HepG2 (cell line): ENCODE data around the gene FRMD8. TPM values are rescaled to one million over a fixed set of nuclear protein-coding genes. Genes with fewer than 3 reads are reported as not detected.
A peak's percentile ranks its signal among the peaks of the same experiment; 100 is the strongest.

Source experiments
- FOXK1 ChIP-seq: sonication (generic); formaldehyde crosslinking; IDR thresholded peaks from 2 replicates; pipeline ENCODE4 v1.4.0; 2020; ENCODE audit warnings: low read depth, missing genetic modification reagents, borderline replicate concordance
- KDM3A ChIP-seq: IDR thresholded peaks from 2 replicates; pipeline ENCODE4 v1.6.1; 2018; ENCODE audit warnings: low read depth, missing compliant biosample characterization
- KMT2A ChIP-seq: sonication (generic); formaldehyde crosslinking; IDR thresholded peaks from 2 replicates; pipeline ENCODE4 v1.4.0; 2020; ENCODE audit warnings: missing genetic modification reagents
- SKI ChIP-seq: fragments of 450-650 bp; IDR thresholded peaks from one replicate; pipeline ENCODE4 v1.6.1; 2018; ENCODE audit warnings: mild to moderate bottlenecking; ENCODE audit not compliant: partially characterized antibody
- SNRNP70 ChIP-seq: fragments of 200-400 bp; formaldehyde crosslinking; IDR thresholded peaks from 2 replicates; pipeline ENCODE4 v1.6.1; 2017; ENCODE audit warnings: mild to moderate bottlenecking, low read depth, low read length, moderate library complexity
- ZNF546 ChIP-seq: sonication (generic); formaldehyde crosslinking; conservative IDR thresholded peaks from 2 replicates; pipeline ENCODE4 v1.8.1; 2023; ENCODE audit warnings: mild to moderate bottlenecking, missing genetic modification reagents
- ZNF615 ChIP-seq: sonication (generic); formaldehyde crosslinking; IDR thresholded peaks from 2 replicates; pipeline ENCODE4 v1.5.0; 2020; ENCODE audit warnings: mild to moderate bottlenecking, missing genetic modification reagents, borderline replicate concordance
- polyA plus RNA-seq, 8 experiments: library from polyadenylated mRNA; depleted of rRNA in 3 of 8; stranded (reverse) in 7 of 8; unstranded in 1 of 8; fragments of >200 nt; fragmentation: Illumina TruSeq in 4 of 8; extraction: Trizol in 4 of 8; gene quantifications; 2 replicates each; pipeline versions ENCODE4 v1.2.1 to v1.2.3, GENCODE V29; 2011 to 2016; ENCODE audit warnings: low read depth in 4 of 8, missing spikeins in 1 of 8, mixed read lengths in 1 of 8; ENCODE audit not compliant: insufficient read depth in 1 of 8
- total RNA-seq, 5 experiments: library from RNA; depleted of rRNA; stranded (reverse); fragments of >200 nt; fragmentation: Illumina TruSeq; extraction: Trizol; gene quantifications; 2 replicates each; pipeline ENCODE4 v1.2.3, GENCODE V29; 2016; ENCODE audit warnings: low read depth in 1 of 5
- TF ChIP-seq, protein P1 (sequence below): sonication (generic); formaldehyde crosslinking; IDR thresholded peaks from 2 replicates; pipeline ENCODE4 v1.8.0; 2022; ENCODE audit warnings: mild to moderate bottlenecking, missing genetic modification reagents, borderline replicate concordance
- TF ChIP-seq, protein P2 (sequence below): sonication (generic); formaldehyde crosslinking; IDR thresholded peaks from 2 replicates; pipeline ENCODE4 v1.4.0; 2020; ENCODE audit warnings: missing genetic modification reagents
- TF ChIP-seq, protein P3 (sequence below): sonication (generic); formaldehyde crosslinking; IDR thresholded peaks from 2 replicates; pipeline ENCODE4 v1.5.0; 2020; ENCODE audit warnings: missing genetic modification reagents
- TF ChIP-seq, protein P4 (sequence below): sonication (generic); formaldehyde crosslinking; IDR thresholded peaks from 2 replicates; pipeline ENCODE4 v1.5.0; 2020; ENCODE audit warnings: missing genetic modification reagents
- TF ChIP-seq, protein P5 (sequence below): sonication (generic); formaldehyde crosslinking; IDR thresholded peaks from 2 replicates; pipeline ENCODE4 v1.8.1; 2023; ENCODE audit warnings: missing genetic modification reagents, mild to moderate bottlenecking, borderline replicate concordance
- TF ChIP-seq, protein P6 (sequence below): sonication (generic); formaldehyde crosslinking; IDR thresholded peaks from 2 replicates; pipeline ENCODE4; 2020; ENCODE audit warnings: missing genetic modification reagents, mild to moderate bottlenecking, borderline replicate concordance

FRMD8 gene
- total and polyA plus RNA-seq, 2 of the 13 experiments (the other 11 are each of a cell fraction or from before 2014, with no cell fraction given), result 5.8 to 20.6 TPM

DNA sequence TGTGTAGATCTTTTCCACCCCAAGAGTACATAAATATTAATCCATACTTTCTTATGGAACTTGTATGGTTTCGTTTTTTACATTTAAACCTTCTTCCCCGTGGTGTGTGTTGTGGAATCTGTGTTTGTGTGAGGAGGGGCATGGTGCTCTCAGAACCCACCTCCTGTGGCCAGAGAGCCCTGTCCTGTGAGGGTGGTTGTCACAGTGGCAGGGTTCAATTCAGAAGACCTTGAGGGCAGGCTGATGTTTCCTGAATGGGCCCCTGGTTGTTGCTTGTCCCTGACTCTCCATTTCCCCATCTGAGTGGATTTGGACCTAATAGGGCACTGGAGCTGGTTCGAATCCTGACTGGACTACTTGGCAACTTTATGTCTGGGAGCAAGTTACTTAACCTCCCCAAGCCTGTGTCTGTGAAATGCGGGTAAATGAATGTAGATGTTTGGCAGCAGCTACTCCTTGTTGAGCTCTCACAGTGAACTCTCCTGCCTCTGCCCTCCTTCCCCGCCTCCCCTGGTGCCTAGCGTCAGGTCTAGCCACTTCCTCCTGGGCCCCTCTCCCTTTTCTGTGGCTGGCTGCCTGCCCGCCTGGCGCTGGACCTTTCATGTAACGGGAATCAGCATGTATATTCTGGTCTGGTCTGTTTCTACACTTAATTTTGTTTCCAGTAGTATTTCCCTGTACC is 43.4 kb downstream of the FRMD8 start (continued):
- TF ChIP-seq, protein P1, sequence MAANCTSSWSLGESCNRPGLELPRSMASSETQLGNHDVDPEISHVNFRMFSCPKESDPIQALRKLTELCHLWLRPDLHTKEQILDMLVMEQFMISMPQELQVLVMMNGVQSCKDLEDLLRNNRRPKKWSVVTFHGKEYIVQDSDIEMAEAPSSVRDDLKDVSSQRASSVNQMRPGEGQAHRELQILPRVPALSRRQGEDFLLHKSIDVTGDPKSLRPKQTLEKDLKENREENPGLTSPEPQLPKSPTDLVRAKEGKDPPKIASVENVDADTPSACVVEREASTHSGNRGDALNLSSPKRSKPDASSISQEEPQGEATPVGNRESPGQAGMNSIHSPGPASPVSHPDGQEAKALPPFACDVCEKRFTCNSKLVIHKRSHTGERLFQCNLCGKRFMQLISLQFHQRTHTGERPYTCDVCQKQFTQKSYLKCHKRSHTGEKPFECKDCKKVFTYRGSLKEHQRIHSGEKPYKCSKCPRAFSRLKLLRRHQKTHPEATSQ (CRISPR knock-in tag), result no peak
- TF ChIP-seq, protein P2, sequence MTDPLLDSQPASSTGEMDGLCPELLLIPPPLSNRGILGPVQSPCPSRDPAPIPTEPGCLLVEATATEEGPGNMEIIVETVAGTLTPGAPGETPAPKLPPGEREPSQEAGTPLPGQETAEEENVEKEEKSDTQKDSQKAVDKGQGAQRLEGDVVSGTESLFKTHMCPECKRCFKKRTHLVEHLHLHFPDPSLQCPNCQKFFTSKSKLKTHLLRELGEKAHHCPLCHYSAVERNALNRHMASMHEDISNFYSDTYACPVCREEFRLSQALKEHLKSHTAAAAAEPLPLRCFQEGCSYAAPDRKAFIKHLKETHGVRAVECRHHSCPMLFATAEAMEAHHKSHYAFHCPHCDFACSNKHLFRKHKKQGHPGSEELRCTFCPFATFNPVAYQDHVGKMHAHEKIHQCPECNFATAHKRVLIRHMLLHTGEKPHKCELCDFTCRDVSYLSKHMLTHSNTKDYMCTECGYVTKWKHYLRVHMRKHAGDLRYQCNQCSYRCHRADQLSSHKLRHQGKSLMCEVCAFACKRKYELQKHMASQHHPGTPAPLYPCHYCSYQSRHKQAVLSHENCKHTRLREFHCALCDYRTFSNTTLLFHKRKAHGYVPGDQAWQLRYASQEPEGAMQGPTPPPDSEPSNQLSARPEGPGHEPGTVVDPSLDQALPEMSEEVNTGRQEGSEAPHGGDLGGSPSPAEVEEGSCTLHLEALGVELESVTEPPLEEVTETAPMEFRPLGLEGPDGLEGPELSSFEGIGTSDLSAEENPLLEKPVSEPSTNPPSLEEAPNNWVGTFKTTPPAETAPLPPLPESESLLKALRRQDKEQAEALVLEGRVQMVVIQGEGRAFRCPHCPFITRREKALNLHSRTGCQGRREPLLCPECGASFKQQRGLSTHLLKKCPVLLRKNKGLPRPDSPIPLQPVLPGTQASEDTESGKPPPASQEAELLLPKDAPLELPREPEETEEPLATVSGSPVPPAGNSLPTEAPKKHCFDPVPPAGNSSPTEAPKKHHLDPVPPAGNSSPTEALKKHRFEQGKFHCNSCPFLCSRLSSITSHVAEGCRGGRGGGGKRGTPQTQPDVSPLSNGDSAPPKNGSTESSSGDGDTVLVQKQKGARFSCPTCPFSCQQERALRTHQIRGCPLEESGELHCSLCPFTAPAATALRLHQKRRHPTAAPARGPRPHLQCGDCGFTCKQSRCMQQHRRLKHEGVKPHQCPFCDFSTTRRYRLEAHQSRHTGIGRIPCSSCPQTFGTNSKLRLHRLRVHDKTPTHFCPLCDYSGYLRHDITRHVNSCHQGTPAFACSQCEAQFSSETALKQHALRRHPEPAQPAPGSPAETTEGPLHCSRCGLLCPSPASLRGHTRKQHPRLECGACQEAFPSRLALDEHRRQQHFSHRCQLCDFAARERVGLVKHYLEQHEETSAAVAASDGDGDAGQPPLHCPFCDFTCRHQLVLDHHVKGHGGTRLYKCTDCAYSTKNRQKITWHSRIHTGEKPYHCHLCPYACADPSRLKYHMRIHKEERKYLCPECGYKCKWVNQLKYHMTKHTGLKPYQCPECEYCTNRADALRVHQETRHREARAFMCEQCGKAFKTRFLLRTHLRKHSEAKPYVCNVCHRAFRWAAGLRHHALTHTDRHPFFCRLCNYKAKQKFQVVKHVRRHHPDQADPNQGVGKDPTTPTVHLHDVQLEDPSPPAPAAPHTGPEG, result no peak
- TF ChIP-seq ZNF615 (CRISPR knock-in tag) (no peak), SNRNP70 (no peak), SKI (no peak), FOXK1 (no peak), KMT2A (0 out of 2 replicates have a peak, but pooled peaks have one; percentile 32), KDM3A (CRISPR knock-in tag) (no peak), ZNF546 (CRISPR knock-in tag) (no peak)
- TF ChIP-seq, protein P3, sequence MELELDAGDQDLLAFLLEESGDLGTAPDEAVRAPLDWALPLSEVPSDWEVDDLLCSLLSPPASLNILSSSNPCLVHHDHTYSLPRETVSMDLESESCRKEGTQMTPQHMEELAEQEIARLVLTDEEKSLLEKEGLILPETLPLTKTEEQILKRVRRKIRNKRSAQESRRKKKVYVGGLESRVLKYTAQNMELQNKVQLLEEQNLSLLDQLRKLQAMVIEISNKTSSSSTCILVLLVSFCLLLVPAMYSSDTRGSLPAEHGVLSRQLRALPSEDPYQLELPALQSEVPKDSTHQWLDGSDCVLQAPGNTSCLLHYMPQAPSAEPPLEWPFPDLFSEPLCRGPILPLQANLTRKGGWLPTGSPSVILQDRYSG (CRISPR knock-in tag), result no peak
- TF ChIP-seq, protein P4, sequence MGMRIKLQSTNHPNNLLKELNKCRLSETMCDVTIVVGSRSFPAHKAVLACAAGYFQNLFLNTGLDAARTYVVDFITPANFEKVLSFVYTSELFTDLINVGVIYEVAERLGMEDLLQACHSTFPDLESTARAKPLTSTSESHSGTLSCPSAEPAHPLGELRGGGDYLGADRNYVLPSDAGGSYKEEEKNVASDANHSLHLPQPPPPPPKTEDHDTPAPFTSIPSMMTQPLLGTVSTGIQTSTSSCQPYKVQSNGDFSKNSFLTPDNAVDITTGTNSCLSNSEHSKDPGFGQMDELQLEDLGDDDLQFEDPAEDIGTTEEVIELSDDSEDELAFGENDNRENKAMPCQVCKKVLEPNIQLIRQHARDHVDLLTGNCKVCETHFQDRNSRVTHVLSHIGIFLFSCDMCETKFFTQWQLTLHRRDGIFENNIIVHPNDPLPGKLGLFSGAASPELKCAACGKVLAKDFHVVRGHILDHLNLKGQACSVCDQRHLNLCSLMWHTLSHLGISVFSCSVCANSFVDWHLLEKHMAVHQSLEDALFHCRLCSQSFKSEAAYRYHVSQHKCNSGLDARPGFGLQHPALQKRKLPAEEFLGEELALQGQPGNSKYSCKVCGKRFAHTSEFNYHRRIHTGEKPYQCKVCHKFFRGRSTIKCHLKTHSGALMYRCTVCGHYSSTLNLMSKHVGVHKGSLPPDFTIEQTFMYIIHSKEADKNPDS (CRISPR knock-in tag), result no peak
- TF ChIP-seq, protein P5, sequence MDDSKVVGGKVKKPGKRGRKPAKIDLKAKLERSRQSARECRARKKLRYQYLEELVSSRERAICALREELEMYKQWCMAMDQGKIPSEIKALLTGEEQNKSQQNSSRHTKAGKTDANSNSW, result no peak
- TF ChIP-seq, protein P6, sequence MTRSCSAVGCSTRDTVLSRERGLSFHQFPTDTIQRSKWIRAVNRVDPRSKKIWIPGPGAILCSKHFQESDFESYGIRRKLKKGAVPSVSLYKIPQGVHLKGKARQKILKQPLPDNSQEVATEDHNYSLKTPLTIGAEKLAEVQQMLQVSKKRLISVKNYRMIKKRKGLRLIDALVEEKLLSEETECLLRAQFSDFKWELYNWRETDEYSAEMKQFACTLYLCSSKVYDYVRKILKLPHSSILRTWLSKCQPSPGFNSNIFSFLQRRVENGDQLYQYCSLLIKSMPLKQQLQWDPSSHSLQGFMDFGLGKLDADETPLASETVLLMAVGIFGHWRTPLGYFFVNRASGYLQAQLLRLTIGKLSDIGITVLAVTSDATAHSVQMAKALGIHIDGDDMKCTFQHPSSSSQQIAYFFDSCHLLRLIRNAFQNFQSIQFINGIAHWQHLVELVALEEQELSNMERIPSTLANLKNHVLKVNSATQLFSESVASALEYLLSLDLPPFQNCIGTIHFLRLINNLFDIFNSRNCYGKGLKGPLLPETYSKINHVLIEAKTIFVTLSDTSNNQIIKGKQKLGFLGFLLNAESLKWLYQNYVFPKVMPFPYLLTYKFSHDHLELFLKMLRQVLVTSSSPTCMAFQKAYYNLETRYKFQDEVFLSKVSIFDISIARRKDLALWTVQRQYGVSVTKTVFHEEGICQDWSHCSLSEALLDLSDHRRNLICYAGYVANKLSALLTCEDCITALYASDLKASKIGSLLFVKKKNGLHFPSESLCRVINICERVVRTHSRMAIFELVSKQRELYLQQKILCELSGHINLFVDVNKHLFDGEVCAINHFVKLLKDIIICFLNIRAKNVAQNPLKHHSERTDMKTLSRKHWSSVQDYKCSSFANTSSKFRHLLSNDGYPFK (CRISPR knock-in tag), result peak; percentile 49; the same call in 1 of the 2 replicates
